Loucy (cell line): Measurements from ENCODE around the gene PCDHGC4.

Source experiments
- H2AFZ ChIP-seq: fragments of 200-600 bp; sonication (generic); 2 replicates; pipeline ENCODE4 v1.6.0; 2016; ENCODE audit warnings: antibody characterized with exemption, mild to moderate bottlenecking, low read length, moderate library complexity
- H3F3A ChIP-seq: fragments of 200-600 bp; 2 replicates; pipeline ENCODE4 v1.6.0; 2016; ENCODE audit warnings: antibody characterized with exemption, low read depth, mild to moderate bottlenecking
- H3K27me3 ChIP-seq: fragments of 200-600 bp; sonication (generic); 2 replicates; pipeline ENCODE4 v1.6.1; 2014; ENCODE audit warnings: low read length, mild to moderate bottlenecking; ENCODE audit not compliant: insufficient read depth, poor library complexity, severe bottlenecking
- H3K36me3 ChIP-seq: fragments of 200-600 bp; sonication (generic); 2 replicates; pipeline ENCODE4 v1.6.1; 2016; ENCODE audit warnings: low read length; ENCODE audit not compliant: insufficient read depth
- H3K4me1 ChIP-seq: fragments of 200-600 bp; sonication (generic); 2 replicates; pipeline ENCODE4 v1.5.1; 2014; ENCODE audit warnings: low read length, mild to moderate bottlenecking; ENCODE audit not compliant: insufficient read depth, poor library complexity, severe bottlenecking
- H3K4me2 ChIP-seq: fragments of 200-600 bp; sonication (generic); 2 replicates; pipeline ENCODE4 v1.6.0; 2014; ENCODE audit warnings: antibody characterized with exemption, low read length, low read depth, mild to moderate bottlenecking; ENCODE audit not compliant: poor library complexity, severe bottlenecking
- H3K4me3 ChIP-seq: fragments of 200-600 bp; sonication (generic); 2 replicates; pipeline ENCODE4 v1.5.1; 2014; ENCODE audit warnings: low read length, mild to moderate bottlenecking, mixed read lengths; ENCODE audit not compliant: poor library complexity, severe bottlenecking
- H3K79me2 ChIP-seq: fragments of 200-600 bp; sonication (generic); 2 replicates; pipeline ENCODE4 v1.6.1; 2014; ENCODE audit warnings: low read length; ENCODE audit not compliant: insufficient read depth
- H3K9ac ChIP-seq: fragments of 200-600 bp; sonication (generic); 2 replicates; pipeline ENCODE4 v1.6.0; 2014; ENCODE audit warnings: mild to moderate bottlenecking, low read depth, low read length, moderate library complexity; ENCODE audit not compliant: poor library complexity, severe bottlenecking
- H3K9me2 ChIP-seq: fragments of 200-600 bp; sonication (generic); replicated peaks from 2 replicates; pipeline ENCODE4 v1.6.1; 2016; ENCODE audit warnings: low read depth, low read length, mixed read lengths
- H3K9me3 ChIP-seq: fragments of 200-600 bp; sonication (generic); 2 replicates; pipeline ENCODE4 v1.6.1; 2014; ENCODE audit warnings: mild to moderate bottlenecking, antibody characterized with exemption, low read length, low read depth; ENCODE audit not compliant: insufficient read depth
- H4K20me1 ChIP-seq: fragments of 200-600 bp; sonication (generic); 2 replicates; pipeline ENCODE4 v1.6.0; 2014; ENCODE audit warnings: antibody characterized with exemption, low read length, mild to moderate bottlenecking; ENCODE audit not compliant: insufficient read depth, poor library complexity, severe bottlenecking
- EZH2phosphoT487 ChIP-seq: fragments of 200-600 bp; IDR thresholded peaks from 2 replicates; pipeline ENCODE4 v1.6.1; 2018; ENCODE audit warnings: antibody characterized with exemption, mild to moderate bottlenecking, moderate library complexity, borderline replicate concordance
- TF ChIP-seq, protein P1 (sequence below): fragments of 200-600 bp; sonication (generic); conservative IDR thresholded peaks from 2 replicates; pipeline ENCODE4 v1.5.1; 2014; ENCODE audit warnings: mild to moderate bottlenecking, antibody characterized with exemption, low read length

Gene PCDHGC4

DNA sequence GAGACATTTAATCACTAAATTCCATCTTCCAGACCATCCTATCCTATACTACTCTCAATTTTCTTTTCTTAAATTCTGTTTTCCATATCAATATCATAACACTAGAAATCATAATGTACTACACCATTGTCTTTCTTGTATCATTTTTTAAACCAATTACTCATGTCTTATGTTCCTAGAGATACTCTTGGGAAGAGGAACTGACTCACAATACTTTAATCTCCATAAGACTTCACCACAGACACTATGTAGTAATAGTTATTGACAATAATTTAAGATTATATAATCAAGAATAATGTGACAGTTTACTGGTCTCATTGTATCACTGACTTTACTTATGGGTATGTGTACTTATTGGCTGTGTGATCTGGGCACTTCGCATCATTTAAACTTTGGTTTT, 47.9 kb downstream of the PCDHGC4 start:
- no peak overlapping the region for H2AFZ ChIP-seq
- H3K36me3 ChIP-seq = peaks cover 93% of the 10 kb centered on the region
- no peaks in the 10 kb centered on the region for H3K4me1 ChIP-seq

DNA sequence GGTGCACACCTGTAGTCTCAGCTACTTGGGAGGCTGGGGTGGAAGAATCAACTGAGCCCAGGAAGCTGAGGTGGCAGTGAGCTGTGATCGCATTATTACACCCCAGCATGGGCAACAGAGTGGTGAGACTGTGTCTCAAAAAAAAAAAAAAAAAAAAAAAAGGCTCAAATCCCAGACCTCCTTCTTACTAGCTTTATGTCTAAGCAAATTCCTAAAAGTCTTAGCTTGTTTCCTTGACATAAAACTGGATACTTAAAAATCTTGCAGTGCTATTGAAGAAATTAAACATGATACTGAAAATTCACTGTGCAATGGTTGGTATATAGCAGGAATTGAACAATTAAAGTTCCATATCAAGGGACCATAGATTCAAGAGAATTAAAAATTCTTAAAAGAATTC, 49.1 kb downstream of the PCDHGC4 start:
- H3K4me2 ChIP-seq = no peak overlapping the region
- no peaks in the 10 kb centered on the region for H3K79me2 ChIP-seq
- H3F3A ChIP-seq = no peaks in the 10 kb centered on the region
- H3K9ac ChIP-seq = no peak overlapping the region
- H2AFZ ChIP-seq = no peak overlapping the region
- H3K9me3 ChIP-seq = no peaks in the 10 kb centered on the region
- H4K20me1 ChIP-seq = no peaks in the 10 kb centered on the region
- no peaks in the 10 kb centered on the region for H3K27me3 ChIP-seq
- H3K4me3 ChIP-seq = no peak overlapping the region
- TF ChIP-seq, protein P1, sequence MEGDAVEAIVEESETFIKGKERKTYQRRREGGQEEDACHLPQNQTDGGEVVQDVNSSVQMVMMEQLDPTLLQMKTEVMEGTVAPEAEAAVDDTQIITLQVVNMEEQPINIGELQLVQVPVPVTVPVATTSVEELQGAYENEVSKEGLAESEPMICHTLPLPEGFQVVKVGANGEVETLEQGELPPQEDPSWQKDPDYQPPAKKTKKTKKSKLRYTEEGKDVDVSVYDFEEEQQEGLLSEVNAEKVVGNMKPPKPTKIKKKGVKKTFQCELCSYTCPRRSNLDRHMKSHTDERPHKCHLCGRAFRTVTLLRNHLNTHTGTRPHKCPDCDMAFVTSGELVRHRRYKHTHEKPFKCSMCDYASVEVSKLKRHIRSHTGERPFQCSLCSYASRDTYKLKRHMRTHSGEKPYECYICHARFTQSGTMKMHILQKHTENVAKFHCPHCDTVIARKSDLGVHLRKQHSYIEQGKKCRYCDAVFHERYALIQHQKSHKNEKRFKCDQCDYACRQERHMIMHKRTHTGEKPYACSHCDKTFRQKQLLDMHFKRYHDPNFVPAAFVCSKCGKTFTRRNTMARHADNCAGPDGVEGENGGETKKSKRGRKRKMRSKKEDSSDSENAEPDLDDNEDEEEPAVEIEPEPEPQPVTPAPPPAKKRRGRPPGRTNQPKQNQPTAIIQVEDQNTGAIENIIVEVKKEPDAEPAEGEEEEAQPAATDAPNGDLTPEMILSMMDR = no peak
- no peak for TF ChIP-seq EZH2phosphoT487
- no peaks in the 10 kb centered on the region for H3K9me2 ChIP-seq
- peaks cover 82% of the 10 kb centered on the region for H3K36me3 ChIP-seq
- H3K4me1 ChIP-seq = no peaks in the 10 kb centered on the region

More for the DNA sequence above, 47.9 kb downstream of the PCDHGC4 start:
- no peak for TF ChIP-seq EZH2phosphoT487
- TF ChIP-seq, protein P1 = no peak
- Histone ChIP-seq H3K9me2 (no peaks in the 10 kb centered on the region), H3K4me2 (no peak overlapping the region), H3K79me2 (no peaks in the 10 kb centered on the region), H3K4me3 (no peak overlapping the region), H3F3A (no peaks in the 10 kb centered on the region), H4K20me1 (no peaks in the 10 kb centered on the region), H3K9me3 (no peaks in the 10 kb centered on the region), H3K27me3 (no peaks in the 10 kb centered on the region), H3K9ac (no peak overlapping the region)

DNA sequence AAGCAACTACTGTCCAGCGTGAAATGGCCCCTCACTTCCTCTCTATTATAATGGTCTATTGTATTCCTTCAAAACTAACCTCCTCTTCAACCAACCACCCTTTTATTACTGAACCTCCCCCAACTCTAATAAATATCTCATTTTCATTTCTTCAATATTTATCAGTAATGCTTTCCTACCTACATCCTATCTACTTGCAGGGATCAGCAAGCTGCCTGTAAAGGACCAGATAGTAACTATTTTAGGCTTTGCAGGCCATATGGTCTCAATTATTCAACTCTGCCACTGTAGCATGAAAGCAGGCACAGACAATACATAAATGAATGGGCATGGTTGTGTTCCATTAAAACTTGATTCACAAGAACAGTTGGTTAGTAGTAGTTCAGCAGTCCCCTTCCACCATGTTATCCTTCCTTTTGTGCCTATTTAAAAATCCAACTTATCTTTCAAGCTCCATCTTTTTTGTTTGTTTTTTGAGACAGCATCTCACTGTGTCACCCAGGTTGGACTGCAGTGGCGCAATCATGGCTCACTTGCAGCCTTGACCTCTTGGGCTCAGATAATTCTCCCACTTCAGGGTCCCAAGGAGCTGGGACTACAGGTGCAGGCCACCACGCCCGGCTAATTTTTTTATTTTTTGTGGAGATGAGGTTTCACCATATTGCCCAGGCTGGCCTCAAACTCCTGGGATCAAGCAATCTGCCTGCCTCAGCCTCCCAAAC, 49.8 kb downstream of the PCDHGC4 start:
- H3K4me1 ChIP-seq = no peaks in the 10 kb centered on the region
- no peaks in the 10 kb centered on the region for H3K9me3 ChIP-seq
- no peak overlapping the region for H3K4me2 ChIP-seq
- H4K20me1 ChIP-seq = no peaks in the 10 kb centered on the region
- H3K27me3 ChIP-seq = no peaks in the 10 kb centered on the region
- H3K4me3 ChIP-seq = no peak overlapping the region
- H3K79me2 ChIP-seq = no peaks in the 10 kb centered on the region
- H3F3A ChIP-seq = no peaks in the 10 kb centered on the region
- H2AFZ ChIP-seq = no peak overlapping the region
- H3K9me2 ChIP-seq = no peaks in the 10 kb centered on the region
- no peak overlapping the region for H3K9ac ChIP-seq
- TF ChIP-seq, protein P1 = no peak
- no peak for TF ChIP-seq EZH2phosphoT487
- H3K36me3 ChIP-seq = peaks cover 74% of the 10 kb centered on the region
